H1 (cell line): ENCODE measurements around the gene FMNL2. TPM values are rescaled to one million over a fixed set of nuclear protein-coding genes. Genes with fewer than 3 reads are reported as not detected.

Experiments
- CHD1 ChIP-seq: IDR thresholded peaks from 2 replicates; pipeline ENCODE4 v1.6.1; 2012; ENCODE audit warnings: low read depth, low read length, improper control_type of control experiment
- CHD7 ChIP-seq: fragments of 300-600 bp; sonication (generic); IDR thresholded peaks from 2 replicates; pipeline ENCODE4 v1.7.1; 2012; ENCODE audit warnings: low read length, moderate library complexity, mild to moderate bottlenecking, inconsistent platforms; ENCODE audit not compliant: insufficient replicate concordance
- JUND ChIP-seq: IDR thresholded peaks from 2 replicates; pipeline ENCODE4 v1.6.1; 2011; ENCODE audit warnings: mild to moderate bottlenecking, improper control_type of control experiment, low read length
- RAD21 ChIP-seq, 2 experiments: IDR thresholded peaks in 1 of 2; conservative IDR thresholded peaks in 1 of 2; 2 replicates each; pipeline ENCODE4 v1.6.1; 2011; ENCODE audit warnings: low read depth in 2 of 2, low read length in 2 of 2, improper control_type of control experiment in 1 of 2, inconsistent platforms in 1 of 2, mild to moderate bottlenecking in 1 of 2, moderate library complexity in 1 of 2
- TBP ChIP-seq: IDR thresholded peaks from 2 replicates; pipeline ENCODE4 v1.6.1; 2011; ENCODE audit warnings: low read depth, low read length, improper control_type of control experiment
- polyA plus RNA-seq, 7 experiments: library from polyadenylated mRNA; depleted of rRNA in 3 of 7; stranded (reverse) in 5 of 7; unstranded in 2 of 7; fragments of >200 nt in 5 of 7; fragments of 200-250 nt in 2 of 7; gene quantifications; 1 replicate in 5 of 7; 2 replicates in 1 of 7; 4 replicates in 1 of 7; pipeline versions ENCODE4 v1.2.1 to v1.2.3, GENCODE V29; 2011 to 2013; ENCODE audit warnings: missing spikeins in 2 of 7, mixed read lengths in 2 of 7
- total RNA-seq: library from RNA; stranded (reverse); fragmentation: NEBNext Ultra II Directional; extraction: Animal tissue kit (Norgen Biotek cat#: 25700); gene quantifications from 2 replicates; pipeline ENCODE4 v1.2.1, GENCODE V29; 2021

Gene FMNL2
- total and polyA plus RNA-seq, 2 of the 8 experiments (the other 6 are each of a cell fraction or from before 2014, with no cell fraction given) = 15.5 to 45.1 TPM

GRCh38 chr2:152372438-152372984, 37.5 kb downstream of the FMNL2 start (continued):
- no peak for TF ChIP-seq CHD7
- no peak for TF ChIP-seq CHD1
- no peak for TF ChIP-seq RAD21 (IDR thresholded peaks at IDR 0.05 in 1 of 2, conservative IDR thresholded peaks at IDR 0.05 in 1 of 2; ENCODE audit: low read depth in 2 of 2, low read length in 2 of 2)
- TF ChIP-seq JUND = no peak
- no peak for TF ChIP-seq TBP
